Stimulated activated CD8-positive, alpha-beta memory T cell treated with anti-CD3 and anti-CD28 coated beads, Interleukin-7, amount 100 ng/mL, for 48 hours (primary cell): ENCODE data around the gene CALML3.

Experiments used
- DNase-seq, 2 donors: peaks; one replicate each; pipeline ENCODE4 v3.0.0-alpha.2; 2020; ENCODE audit warnings: low read depth in 1 of 2; ENCODE audit errors: extremely low read depth in 1 of 2

The CALML3 gene

GRCh38 chr10:5490698-5491464 is 33.9 kb upstream of the CALML3 start:
- DNase-seq, result no peak

- DNase-seq, result no peak
These were observed 33.3 kb upstream of the CALML3 start for GRCh38 chr10:5491477-5491876.

GRCh38 chr10:5492322-5492855 is 32.4 kb upstream of the CALML3 start:
- no peak for DNase-seq

- DNase-seq, result no peak
These were observed 31.7 kb upstream of the CALML3 start for GRCh38 chr10:5492929-5493576.

GRCh38 chr10:5493691-5494090 is 31.1 kb upstream of the CALML3 start:
- no peak for DNase-seq

GRCh38 chr10:5494611-5495010 is 30.1 kb upstream of the CALML3 start:
- no peak for DNase-seq

GRCh38 chr10:5496261-5497250 is 28.2 kb upstream of the CALML3 start:
- no peak for DNase-seq

- no peak for DNase-seq
These were observed 27.5 kb upstream of the CALML3 start for GRCh38 chr10:5497289-5497688.

GRCh38 chr10:5497948-5498730 is 26.6 kb upstream of the CALML3 start:
- DNase-seq, result no peak

- no peak for DNase-seq
These were observed 25.8 kb upstream of the CALML3 start for GRCh38 chr10:5498791-5499492.

GRCh38 chr10:5499493-5500140 is 25.1 kb upstream of the CALML3 start, which contains the start of gene CALML5:
Gene CALML5 (minus strand): TSS chr10:5499570. CDS start chr10:5499438, 132 bp downstream.
- no peak for DNase-seq

- DNase-seq, result no peak
These were observed 24.5 kb upstream of the CALML3 start for GRCh38 chr10:5500162-5500670.

- DNase-seq, result no peak
These were observed 23.9 kb upstream of the CALML3 start for GRCh38 chr10:5500910-5501309.

GRCh38 chr10:5502061-5502521 is 22.7 kb upstream of the CALML3 start:
- no peak for DNase-seq

- DNase-seq, result no peak
These were observed 21.9 kb upstream of the CALML3 start for GRCh38 chr10:5502571-5503476.

- DNase-seq, result no peak
These were observed 21.3 kb upstream of the CALML3 start for GRCh38 chr10:5503477-5503835.

- no peak for DNase-seq
These were observed 20.4 kb upstream of the CALML3 start for GRCh38 chr10:5504146-5505072.
